ENCODE measurements around the gene BCAS3.

Gene BCAS3

DNA sequence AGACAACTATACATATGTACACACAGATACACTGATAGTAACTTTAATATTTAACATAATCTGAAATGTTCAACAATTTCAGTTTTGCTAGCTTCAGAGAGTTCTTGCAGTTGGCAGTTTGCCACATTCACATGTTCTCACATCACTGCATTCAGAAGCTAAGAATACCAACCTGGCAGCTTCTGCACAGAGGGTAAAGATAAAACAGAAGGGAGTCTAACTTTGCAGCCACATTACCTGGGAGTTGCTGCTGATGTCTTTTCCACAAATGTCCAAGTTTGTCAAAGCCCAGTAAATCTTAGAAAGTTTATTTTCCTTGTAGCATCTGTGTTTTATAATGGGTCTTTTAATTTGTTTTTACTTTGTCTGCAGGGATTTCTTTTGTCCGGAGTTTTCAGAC lies 332.0 kb downstream of the BCAS3 start:
- no peaks in the 10 kb centered on the region for H3K36me3 ChIP-seq (ENCODE audit: control insufficient read depth in 1 of 2, insufficient read depth in 2 of 2, low read length in 2 of 2)
- no peak overlapping the region for H3K27ac ChIP-seq (ENCODE audit: low read depth, low read length)
- H3K4me2 ChIP-seq (ENCODE audit: low read length) = no peak overlapping the region
- H3K14ac ChIP-seq (ENCODE audit: low read length) = no peak overlapping the region
- no peak overlapping the region for H3K4ac ChIP-seq (ENCODE audit: low read depth, low read length)
- H3K79me2 ChIP-seq (ENCODE audit: control insufficient read depth, insufficient read depth, low read length, poor library complexity) = no peaks in the 10 kb centered on the region
- no peak overlapping the region for H2AFZ ChIP-seq (ENCODE audit: insufficient read depth, low read length, poor library complexity)
- no peaks in the 10 kb centered on the region for H3K9me3 ChIP-seq (ENCODE audit: insufficient read depth, low read depth, low read length)
- H3K4me1 ChIP-seq (ENCODE audit: control insufficient read depth in 1 of 2, insufficient read depth in 2 of 2, low read length in 2 of 2) = peaks cover 0 to 4% of the 10 kb centered on the region in 2 experiments
- no peak overlapping the region for H3K18ac ChIP-seq (ENCODE audit: low read length)
- WGBS (ENCODE audit: extremely low coverage, insufficient coverage, insufficient read length) = no CpG with 5 or more reads among the region's 1 CpG
- H2AK5ac ChIP-seq (ENCODE audit: low read length) = no peak overlapping the region
- H3K9ac ChIP-seq (ENCODE audit: low read length) = no peak overlapping the region
- no peak overlapping the region for H3K23ac ChIP-seq (ENCODE audit: low read length)
- H3K79me1 ChIP-seq (ENCODE audit: low read length) = no peaks in the 10 kb centered on the region
- no peak overlapping the region for H4K12ac ChIP-seq (ENCODE audit: low read depth, low read length)
- no peaks in the 10 kb centered on the region for H3K27me3 ChIP-seq (ENCODE audit: insufficient read depth, low read length)
- H4K91ac ChIP-seq (ENCODE audit: low read depth, low read length) = no peak overlapping the region
- no peak overlapping the region for H2BK120ac ChIP-seq (ENCODE audit: insufficient read depth, low read length, poor library complexity)
- no peak overlapping the region for H4K8ac ChIP-seq (ENCODE audit: low read depth, low read length)
- no peak overlapping the region for H2BK5ac ChIP-seq (ENCODE audit: low read depth, low read length, poor library complexity)
- no peak overlapping the region for H2BK12ac ChIP-seq (ENCODE audit: low read length)
- no peak for DNase-seq
- no peak overlapping the region for H3K4me3 ChIP-seq (ENCODE audit: low read depth, low read length)

DNA sequence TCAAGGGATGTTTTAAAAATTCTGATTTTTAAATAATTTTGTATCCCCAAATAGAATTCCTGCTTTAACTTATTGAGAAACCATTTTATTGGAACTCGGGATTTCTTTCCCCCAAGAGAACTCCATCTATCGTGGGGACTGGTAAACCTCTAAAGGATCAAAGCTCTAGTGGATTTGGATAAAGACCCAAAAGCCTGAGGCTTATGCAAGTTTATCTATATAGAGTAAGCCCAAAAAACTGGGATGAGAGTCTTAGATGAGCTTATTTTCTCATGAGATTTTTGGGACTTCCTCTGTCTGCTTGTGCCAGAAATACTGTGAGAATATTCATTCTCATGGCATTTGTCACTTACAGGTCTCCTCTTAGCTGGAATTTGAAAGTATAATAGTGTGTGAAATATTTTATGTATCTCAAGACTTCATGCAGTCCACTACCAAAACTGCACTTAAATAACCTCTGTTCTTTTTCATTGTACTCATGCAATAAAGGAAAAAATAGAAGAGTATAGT lies 333.1 kb downstream of the BCAS3 start:
- no CpG with 5 or more reads among the region's 2 CpGs for WGBS (ENCODE audit: extremely low coverage, insufficient coverage, insufficient read length)
- Histone ChIP-seq H4K12ac (ENCODE audit: low read depth, low read length) (no peak overlapping the region), H3K14ac (ENCODE audit: low read length) (no peak overlapping the region), H3K23ac (ENCODE audit: low read length) (no peak overlapping the region), H3K4me1 (ENCODE audit: control insufficient read depth in 1 of 2, insufficient read depth in 2 of 2, low read length in 2 of 2) (peaks cover 0 to 4% of the 10 kb centered on the region in 2 experiments), H3K4ac (ENCODE audit: low read depth, low read length) (no peak overlapping the region), H3K79me1 (ENCODE audit: low read length) (no peaks in the 10 kb centered on the region), H2BK5ac (ENCODE audit: low read depth, low read length, poor library complexity) (no peak overlapping the region), H3K9me3 (ENCODE audit: insufficient read depth, low read depth, low read length) (no peaks in the 10 kb centered on the region), H2AK5ac (ENCODE audit: low read length) (no peak overlapping the region), H4K8ac (ENCODE audit: low read depth, low read length) (no peak overlapping the region), H3K79me2 (ENCODE audit: control insufficient read depth, insufficient read depth, low read length, poor library complexity) (no peaks in the 10 kb centered on the region), H3K27ac (ENCODE audit: low read depth, low read length) (no peak overlapping the region), H3K4me2 (ENCODE audit: low read length) (no peak overlapping the region), H4K91ac (ENCODE audit: low read depth, low read length) (no peak overlapping the region), H3K18ac (ENCODE audit: low read length) (no peak overlapping the region), H2BK120ac (ENCODE audit: insufficient read depth, low read length, poor library complexity) (no peak overlapping the region), H3K9ac (ENCODE audit: low read length) (no peak overlapping the region), H2BK12ac (ENCODE audit: low read length) (no peak overlapping the region), H2AFZ (ENCODE audit: insufficient read depth, low read length, poor library complexity) (no peak overlapping the region), H3K4me3 (ENCODE audit: low read depth, low read length) (no peak overlapping the region), H3K36me3 (ENCODE audit: control insufficient read depth in 1 of 2, insufficient read depth in 2 of 2, low read length in 2 of 2) (no peaks in the 10 kb centered on the region), H3K27me3 (ENCODE audit: insufficient read depth, low read length) (no peaks in the 10 kb centered on the region)
- no peak for DNase-seq

DNA sequence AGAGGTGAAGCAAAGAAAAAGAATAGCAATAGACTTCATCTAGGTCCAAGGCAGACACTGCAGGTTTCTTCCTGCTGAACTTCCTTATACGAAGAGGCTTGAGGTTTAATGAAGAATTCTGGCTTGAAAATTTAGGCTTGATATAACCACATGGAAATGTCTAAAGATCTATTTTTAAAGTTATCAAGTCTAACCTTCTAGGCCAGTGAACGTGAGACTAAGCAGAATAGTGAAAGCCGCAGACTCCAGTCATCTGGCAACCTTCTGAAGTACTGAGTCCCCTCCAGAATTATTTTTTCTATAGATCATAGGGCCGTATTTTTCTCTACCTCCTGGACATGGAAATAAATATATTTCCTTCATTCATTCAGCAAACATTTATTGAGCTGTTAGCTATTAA lies 333.6 kb downstream of the BCAS3 start:
- Histone ChIP-seq H3K4me1 (ENCODE audit: control insufficient read depth in 1 of 2, insufficient read depth in 2 of 2, low read length in 2 of 2) (peaks cover 0 to 4% of the 10 kb centered on the region in 2 experiments), H4K91ac (ENCODE audit: low read depth, low read length) (no peak overlapping the region), H3K9me3 (ENCODE audit: insufficient read depth, low read depth, low read length) (no peaks in the 10 kb centered on the region), H3K14ac (ENCODE audit: low read length) (no peak overlapping the region), H3K79me1 (ENCODE audit: low read length) (no peaks in the 10 kb centered on the region), H4K12ac (ENCODE audit: low read depth, low read length) (no peak overlapping the region), H3K4me3 (ENCODE audit: low read depth, low read length) (no peak overlapping the region), H2AFZ (ENCODE audit: insufficient read depth, low read length, poor library complexity) (no peak overlapping the region), H3K4ac (ENCODE audit: low read depth, low read length) (no peak overlapping the region), H3K18ac (ENCODE audit: low read length) (no peak overlapping the region), H3K79me2 (ENCODE audit: control insufficient read depth, insufficient read depth, low read length, poor library complexity) (no peaks in the 10 kb centered on the region), H3K27ac (ENCODE audit: low read depth, low read length) (no peak overlapping the region), H3K27me3 (ENCODE audit: insufficient read depth, low read length) (no peaks in the 10 kb centered on the region), H2BK12ac (ENCODE audit: low read length) (no peak overlapping the region), H3K23ac (ENCODE audit: low read length) (no peak overlapping the region), H2AK5ac (ENCODE audit: low read length) (no peak overlapping the region), H3K9ac (ENCODE audit: low read length) (no peak overlapping the region), H2BK5ac (ENCODE audit: low read depth, low read length, poor library complexity) (no peak overlapping the region), H3K4me2 (ENCODE audit: low read length) (no peak overlapping the region), H4K8ac (ENCODE audit: low read depth, low read length) (no peak overlapping the region), H3K36me3 (ENCODE audit: control insufficient read depth in 1 of 2, insufficient read depth in 2 of 2, low read length in 2 of 2) (no peaks in the 10 kb centered on the region), H2BK120ac (ENCODE audit: insufficient read depth, low read length, poor library complexity) (no peak overlapping the region)
- no peak for DNase-seq
- WGBS (ENCODE audit: extremely low coverage, insufficient coverage, insufficient read length) = no CpG with 5 or more reads among the region's 4 CpGs

GRCh38 chr17:61015966-61016365 lies 338.3 kb downstream of the BCAS3 start:
- Histone ChIP-seq H3K4me3 (ENCODE audit: low read depth, low read length) (no peak overlapping the region), H3K36me3 (ENCODE audit: control insufficient read depth in 1 of 2, insufficient read depth in 2 of 2, low read length in 2 of 2) (no peaks in the 10 kb centered on the region), H2BK12ac (ENCODE audit: low read length) (no peak overlapping the region), H3K27me3 (ENCODE audit: insufficient read depth, low read length) (no peaks in the 10 kb centered on the region), H2BK5ac (ENCODE audit: low read depth, low read length, poor library complexity) (no peak overlapping the region), H2AFZ (ENCODE audit: insufficient read depth, low read length, poor library complexity) (no peak overlapping the region), H3K9ac (ENCODE audit: low read length) (no peak overlapping the region), H3K4me1 (ENCODE audit: control insufficient read depth in 1 of 2, insufficient read depth in 2 of 2, low read length in 2 of 2) (no peaks in the 10 kb centered on the region), H3K23ac (ENCODE audit: low read length) (no peak overlapping the region), H2AK5ac (ENCODE audit: low read length) (no peak overlapping the region), H4K8ac (ENCODE audit: low read depth, low read length) (no peak overlapping the region), H3K27ac (ENCODE audit: low read depth, low read length) (no peak overlapping the region), H3K18ac (ENCODE audit: low read length) (no peak overlapping the region), H3K9me3 (ENCODE audit: insufficient read depth, low read depth, low read length) (no peaks in the 10 kb centered on the region), H3K79me1 (ENCODE audit: low read length) (no peaks in the 10 kb centered on the region), H2BK120ac (ENCODE audit: insufficient read depth, low read length, poor library complexity) (no peak overlapping the region), H3K79me2 (ENCODE audit: control insufficient read depth, insufficient read depth, low read length, poor library complexity) (no peaks in the 10 kb centered on the region), H3K14ac (ENCODE audit: low read length) (no peak overlapping the region), H3K4me2 (ENCODE audit: low read length) (no peak overlapping the region), H4K91ac (ENCODE audit: low read depth, low read length) (no peak overlapping the region), H4K12ac (ENCODE audit: low read depth, low read length) (no peak overlapping the region), H3K4ac (ENCODE audit: low read depth, low read length) (no peak overlapping the region)
- no peak for DNase-seq
- no CpG with 5 or more reads among the region's 3 CpGs for WGBS (ENCODE audit: extremely low coverage, insufficient coverage, insufficient read length)
